Liver (tissue), 9 donors: ENCODE results near the gene STX16. TPM values are rescaled to one million over a fixed set of nuclear protein-coding genes. Genes with fewer than 3 reads are reported as not detected.

Source experiments
- DNase-seq: peaks from one replicate; pipeline ENCODE4 v3.0.0-alpha.2; 2017; ENCODE audit warnings: low spot score
- H3K27ac ChIP-seq, 2 donors: one replicate each; pipeline ENCODE4 v1.7.0; 2013; ENCODE audit warnings: inconsistent platforms in 2 of 2, low read length in 2 of 2, control low read depth in 1 of 2, low read depth in 1 of 2, mild to moderate bottlenecking in 1 of 2
- H3K27me3 ChIP-seq, 4 donors: one replicate each; pipeline versions ENCODE4 v1.6.1 to v1.7.0; 2013; ENCODE audit warnings: low read length in 3 of 4, inconsistent platforms in 1 of 4, mild to moderate bottlenecking in 1 of 4, moderate library complexity in 1 of 4; ENCODE audit not compliant: control insufficient read depth in 4 of 4, insufficient read depth in 4 of 4
- H3K36me3 ChIP-seq, 4 donors: one replicate each; pipeline versions ENCODE4 v1.6.1 to v1.7.0; 2013; ENCODE audit warnings: low read length in 3 of 4, mild to moderate bottlenecking in 3 of 4, low read depth in 1 of 4, moderate library complexity in 1 of 4; ENCODE audit not compliant: control insufficient read depth in 4 of 4, insufficient read depth in 3 of 4
- H3K4me1 ChIP-seq, 4 donors: one replicate each; pipeline versions ENCODE4 v1.6.1 to v1.7.0; 2013; ENCODE audit warnings: low read length in 3 of 4, mild to moderate bottlenecking in 3 of 4, moderate library complexity in 1 of 4; ENCODE audit not compliant: control insufficient read depth in 4 of 4, insufficient read depth in 4 of 4
- H3K4me3 ChIP-seq, 3 donors: one replicate each; pipeline versions ENCODE4 v1.6.1 to v1.7.0; 2013; ENCODE audit warnings: low read length in 3 of 3, control low read depth in 1 of 3, low read depth in 1 of 3, mild to moderate bottlenecking in 1 of 3
- H3K9ac ChIP-seq, 2 donors: one replicate each; pipeline ENCODE4 v1.7.0; 2013; ENCODE audit warnings: low read length in 2 of 2, mild to moderate bottlenecking in 2 of 2, moderate library complexity in 2 of 2, control low read depth in 1 of 2, low read depth in 1 of 2
- H3K9me3 ChIP-seq, 4 donors: one replicate each; pipeline versions ENCODE4 v1.6.1 to v1.7.0; 2013; ENCODE audit warnings: low read length in 3 of 4; ENCODE audit not compliant: control insufficient read depth in 4 of 4
- EGR1 ChIP-seq, 2 donors: IDR thresholded peaks; 2 replicates each; pipeline ENCODE4 v1.6.1; 2016 to 2018; ENCODE audit warnings: antibody characterized with exemption in 2 of 2, low read depth in 2 of 2
- FOXA1 ChIP-seq: IDR thresholded peaks from 2 replicates; pipeline ENCODE4 v1.6.1; 2016; ENCODE audit warnings: antibody characterized with exemption
- FOXA2 ChIP-seq: IDR thresholded peaks from 2 replicates; pipeline ENCODE4 v1.6.1; 2016; ENCODE audit warnings: antibody characterized with exemption
- GABPA ChIP-seq, 2 donors: IDR thresholded peaks in 1 of 2; conservative IDR thresholded peaks in 1 of 2; 2 replicates each; pipeline ENCODE4 v1.6.1; 2016; ENCODE audit warnings: antibody characterized with exemption in 2 of 2, mild to moderate bottlenecking in 1 of 2, moderate library complexity in 1 of 2
- HNF4A ChIP-seq, 2 donors: conservative IDR thresholded peaks; 2 replicates each; pipeline ENCODE4 v1.6.1; 2016; ENCODE audit warnings: antibody characterized with exemption in 2 of 2, mild to moderate bottlenecking in 2 of 2
- HNF4G ChIP-seq: IDR thresholded peaks from 2 replicates; pipeline ENCODE4 v1.6.1; 2016; ENCODE audit warnings: antibody characterized with exemption
- RAD21 ChIP-seq, 2 donors: IDR thresholded peaks; 2 replicates each; pipeline ENCODE4 v1.6.1; 2016; ENCODE audit warnings: antibody characterized with exemption in 2 of 2, mild to moderate bottlenecking in 2 of 2
- WGBS: extraction: QIAGEN DNeasy Blood & Tissue Kit; methylation state at CpG from one replicate; pipeline ENCODE4 v1.1.7; 2013; 5-methylcytosine and 5-hydroxymethylcytosine counted together
- polyA plus RNA-seq, 2 donors: library from polyadenylated mRNA; stranded (reverse) in 1 of 2; unstranded in 1 of 2; fragments of 200-250 nt in 1 of 2; fragments of >200 nt in 1 of 2; fragmentation: Nextera tagmentation in 1 of 2; extraction: Ambion mirVana in 1 of 2; gene quantifications; one replicate each; pipeline versions ENCODE4 v1.2.1 to v1.2.3, GENCODE V29; 2013 to 2015
- total RNA-seq, 2 donors: library from RNA; depleted of rRNA; stranded (reverse); fragments of >200 nt; gene quantifications; one replicate each; pipeline ENCODE4 v1.2.3, GENCODE V29; 2014
- TF ChIP-seq, protein P1 (sequence below): fragments of 150-350 bp; IDR thresholded peaks from 2 replicates; pipeline ENCODE4 v1.5.1; 2017; ENCODE audit warnings: improper control_type of control experiment, low read depth, low read length; ENCODE audit not compliant: missing input control
- TF ChIP-seq, protein P2 (sequence below): IDR thresholded peaks from 2 replicates; pipeline ENCODE4 v1.6.1; 2016; ENCODE audit warnings: antibody characterized with exemption
- TF ChIP-seq, protein P3 (sequence below): IDR thresholded peaks from 2 replicates; pipeline ENCODE4 v1.6.1; 2016; ENCODE audit warnings: antibody characterized with exemption, mild to moderate bottlenecking
- TF ChIP-seq, protein P4 (sequence below): IDR thresholded peaks from 2 replicates; pipeline ENCODE4 v1.6.1; 2016; ENCODE audit warnings: antibody characterized with exemption
- TF ChIP-seq, protein P5 (sequence below): IDR thresholded peaks from 2 replicates; pipeline ENCODE4 v1.6.1; 2016; ENCODE audit warnings: antibody characterized with exemption
- donor health status: healthy.
- donor health status: healthy.
- donor health status: healthy.
- donor health status: healthy.
- donor health status: healthy.

The STX16 gene
- total and polyA plus RNA-seq, 4 donors, result 8.5 to 32.5 (median 16.6) TPM

DNA sequence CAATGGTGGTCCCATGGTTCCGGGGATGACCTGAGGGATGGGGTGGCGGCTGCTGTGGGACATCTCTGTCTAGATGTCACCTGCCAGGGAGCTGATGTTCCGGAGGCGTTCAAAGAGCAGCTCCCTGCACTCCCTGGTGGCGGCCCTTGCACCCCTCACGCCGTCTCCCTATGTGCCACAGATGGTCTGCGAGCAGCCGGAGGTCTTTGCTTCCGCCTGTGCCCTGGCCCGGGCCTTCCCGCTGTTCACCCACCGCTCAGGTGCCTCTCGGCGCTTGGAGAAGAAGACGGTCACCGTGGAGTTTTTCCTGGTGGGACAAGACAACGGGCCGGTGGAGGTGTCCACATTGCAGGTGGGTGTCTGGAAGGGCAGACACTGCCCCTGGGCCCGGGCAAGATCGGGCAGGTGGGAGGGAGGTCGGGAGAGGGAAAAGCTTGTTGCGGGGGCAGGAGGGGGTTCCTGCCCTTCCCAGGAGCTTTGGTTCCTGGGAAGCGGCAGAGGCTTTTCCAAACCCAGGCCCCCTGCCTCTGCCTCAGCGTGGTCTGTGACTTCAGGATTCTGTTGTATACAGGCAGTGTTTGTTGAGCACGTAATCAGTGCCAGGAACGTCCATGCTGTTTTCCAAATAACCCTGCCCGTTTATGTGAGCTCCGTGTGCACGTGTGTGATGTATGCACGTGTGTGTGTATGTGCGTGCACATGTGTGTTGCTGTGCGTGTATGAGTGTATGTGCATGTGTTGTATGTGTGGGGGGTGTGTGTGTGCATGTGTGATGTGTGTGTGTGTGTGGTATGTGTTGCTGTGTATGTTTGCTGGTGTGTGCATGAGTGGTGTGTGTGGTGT, 43.4 kb downstream of the STX16 start:
- H3K9ac ChIP-seq, result no peak overlapping the region
- no peaks in the 10 kb centered on the region for H3K27me3 ChIP-seq
- 97% methylated on average over 33 of the region's 33 CpGs for whole genome bisulfite sequencing
- H3K4me3 ChIP-seq, result no peak overlapping the region
- peaks cover 2 to 34% (median 15%) of the 10 kb centered on the region in 4 donors for H3K36me3 ChIP-seq
- H3K4me1 ChIP-seq, result peaks cover 5 to 17% (median 13%) of the 10 kb centered on the region in 4 donors
- H3K27ac ChIP-seq, result no peak overlapping the region
- TF ChIP-seq, protein P1, sequence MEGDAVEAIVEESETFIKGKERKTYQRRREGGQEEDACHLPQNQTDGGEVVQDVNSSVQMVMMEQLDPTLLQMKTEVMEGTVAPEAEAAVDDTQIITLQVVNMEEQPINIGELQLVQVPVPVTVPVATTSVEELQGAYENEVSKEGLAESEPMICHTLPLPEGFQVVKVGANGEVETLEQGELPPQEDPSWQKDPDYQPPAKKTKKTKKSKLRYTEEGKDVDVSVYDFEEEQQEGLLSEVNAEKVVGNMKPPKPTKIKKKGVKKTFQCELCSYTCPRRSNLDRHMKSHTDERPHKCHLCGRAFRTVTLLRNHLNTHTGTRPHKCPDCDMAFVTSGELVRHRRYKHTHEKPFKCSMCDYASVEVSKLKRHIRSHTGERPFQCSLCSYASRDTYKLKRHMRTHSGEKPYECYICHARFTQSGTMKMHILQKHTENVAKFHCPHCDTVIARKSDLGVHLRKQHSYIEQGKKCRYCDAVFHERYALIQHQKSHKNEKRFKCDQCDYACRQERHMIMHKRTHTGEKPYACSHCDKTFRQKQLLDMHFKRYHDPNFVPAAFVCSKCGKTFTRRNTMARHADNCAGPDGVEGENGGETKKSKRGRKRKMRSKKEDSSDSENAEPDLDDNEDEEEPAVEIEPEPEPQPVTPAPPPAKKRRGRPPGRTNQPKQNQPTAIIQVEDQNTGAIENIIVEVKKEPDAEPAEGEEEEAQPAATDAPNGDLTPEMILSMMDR, result no peak
- TF ChIP-seq FOXA1 (no peak), EGR1 (IDR thresholded peaks at IDR 0.05; ENCODE audit: low read depth in 2 of 2) (no peak)
- TF ChIP-seq, protein P2, sequence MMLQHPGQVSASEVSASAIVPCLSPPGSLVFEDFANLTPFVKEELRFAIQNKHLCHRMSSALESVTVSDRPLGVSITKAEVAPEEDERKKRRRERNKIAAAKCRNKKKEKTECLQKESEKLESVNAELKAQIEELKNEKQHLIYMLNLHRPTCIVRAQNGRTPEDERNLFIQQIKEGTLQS, result no peak
- TF ChIP-seq, protein P3, sequence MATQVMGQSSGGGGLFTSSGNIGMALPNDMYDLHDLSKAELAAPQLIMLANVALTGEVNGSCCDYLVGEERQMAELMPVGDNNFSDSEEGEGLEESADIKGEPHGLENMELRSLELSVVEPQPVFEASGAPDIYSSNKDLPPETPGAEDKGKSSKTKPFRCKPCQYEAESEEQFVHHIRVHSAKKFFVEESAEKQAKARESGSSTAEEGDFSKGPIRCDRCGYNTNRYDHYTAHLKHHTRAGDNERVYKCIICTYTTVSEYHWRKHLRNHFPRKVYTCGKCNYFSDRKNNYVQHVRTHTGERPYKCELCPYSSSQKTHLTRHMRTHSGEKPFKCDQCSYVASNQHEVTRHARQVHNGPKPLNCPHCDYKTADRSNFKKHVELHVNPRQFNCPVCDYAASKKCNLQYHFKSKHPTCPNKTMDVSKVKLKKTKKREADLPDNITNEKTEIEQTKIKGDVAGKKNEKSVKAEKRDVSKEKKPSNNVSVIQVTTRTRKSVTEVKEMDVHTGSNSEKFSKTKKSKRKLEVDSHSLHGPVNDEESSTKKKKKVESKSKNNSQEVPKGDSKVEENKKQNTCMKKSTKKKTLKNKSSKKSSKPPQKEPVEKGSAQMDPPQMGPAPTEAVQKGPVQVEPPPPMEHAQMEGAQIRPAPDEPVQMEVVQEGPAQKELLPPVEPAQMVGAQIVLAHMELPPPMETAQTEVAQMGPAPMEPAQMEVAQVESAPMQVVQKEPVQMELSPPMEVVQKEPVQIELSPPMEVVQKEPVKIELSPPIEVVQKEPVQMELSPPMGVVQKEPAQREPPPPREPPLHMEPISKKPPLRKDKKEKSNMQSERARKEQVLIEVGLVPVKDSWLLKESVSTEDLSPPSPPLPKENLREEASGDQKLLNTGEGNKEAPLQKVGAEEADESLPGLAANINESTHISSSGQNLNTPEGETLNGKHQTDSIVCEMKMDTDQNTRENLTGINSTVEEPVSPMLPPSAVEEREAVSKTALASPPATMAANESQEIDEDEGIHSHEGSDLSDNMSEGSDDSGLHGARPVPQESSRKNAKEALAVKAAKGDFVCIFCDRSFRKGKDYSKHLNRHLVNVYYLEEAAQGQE, result no peak
- DNase-seq, result no peak
- no peaks in the 10 kb centered on the region for H3K9me3 ChIP-seq

DNA sequence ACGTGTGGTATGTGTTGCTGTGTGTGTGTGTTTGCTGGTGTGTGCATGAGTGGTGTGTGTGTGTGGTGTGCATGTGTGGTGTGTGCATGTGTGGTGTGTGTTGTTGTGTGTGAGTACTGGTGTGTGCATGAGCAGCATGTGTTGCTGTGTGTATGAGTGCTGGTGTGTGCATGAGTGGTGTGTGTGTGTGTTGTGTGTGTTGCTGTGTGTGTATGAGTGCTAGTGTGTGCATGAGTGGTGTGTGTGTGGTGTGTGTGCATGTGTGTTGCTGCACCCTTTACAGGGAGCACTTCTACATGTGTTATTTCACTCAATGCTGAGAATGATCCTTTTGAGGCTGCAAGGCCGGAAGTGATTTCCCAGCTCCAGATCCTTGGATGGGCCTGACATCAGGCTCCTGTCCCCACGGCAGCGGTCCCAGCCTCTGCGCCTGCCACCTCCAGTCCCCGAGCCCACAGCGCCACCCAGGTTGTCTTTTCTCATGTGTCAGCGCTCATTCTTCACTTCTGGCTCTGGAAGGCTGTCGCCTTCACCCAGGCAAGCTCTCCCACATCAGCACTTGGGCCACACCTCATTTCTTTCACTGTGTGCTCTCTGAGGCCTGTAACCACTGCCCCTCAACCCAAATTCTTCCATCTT, 44.1 kb downstream of the STX16 start:
- TF ChIP-seq, protein P2, result no peak
- TF ChIP-seq RAD21 (IDR thresholded peaks at IDR 0.05), result no peak
- no peak for TF ChIP-seq FOXA2
- no peak for TF ChIP-seq HNF4G
- Histone ChIP-seq H3K27ac (no peak overlapping the region), H3K27me3 (no peaks in the 10 kb centered on the region), H3K9ac (no peak overlapping the region), H3K4me1 (peaks cover 5 to 17% (median 13%) of the 10 kb centered on the region in 4 donors), H3K36me3 (peaks cover 2 to 41% (median 17%) of the 10 kb centered on the region in 4 donors), H3K4me3 (no peak overlapping the region), H3K9me3 (no peaks in the 10 kb centered on the region)
- WGBS, result 98% methylated on average over 9 of the region's 9 CpGs
- no peak for DNase-seq

DNA sequence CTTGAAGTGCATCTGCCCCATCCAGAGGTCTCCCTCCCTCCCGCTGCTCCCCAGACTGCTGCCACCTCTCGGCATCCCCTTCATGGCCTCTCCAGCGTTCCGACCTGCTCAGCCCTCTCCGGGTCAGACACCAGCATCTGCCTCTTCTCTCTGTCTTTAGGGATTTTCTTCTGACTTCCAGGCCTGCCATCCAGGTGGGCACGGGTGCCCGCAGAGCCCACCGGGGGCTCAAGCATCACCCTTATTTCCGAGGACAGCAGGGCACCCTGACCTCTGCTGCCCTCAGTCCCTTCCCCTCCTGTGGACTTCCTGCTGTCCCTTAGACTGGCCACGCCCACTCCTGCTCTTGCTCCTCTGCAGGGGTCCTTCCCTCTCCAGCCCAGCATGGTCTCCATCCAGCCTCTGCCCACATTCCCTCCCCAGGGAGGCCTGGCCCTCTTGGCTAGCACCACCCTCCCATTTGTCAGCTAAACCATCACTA, 44.9 kb downstream of the STX16 start:
- H3K27me3 ChIP-seq, result no peaks in the 10 kb centered on the region
- H3K9ac ChIP-seq, result no peak overlapping the region
- 92% methylated on average over 10 of the region's 10 CpGs for WGBS
- peaks cover 2 to 47% (median 18%) of the 10 kb centered on the region in 4 donors for H3K36me3 ChIP-seq
- no peak overlapping the region for H3K27ac ChIP-seq
- H3K9me3 ChIP-seq, result no peaks in the 10 kb centered on the region
- TF ChIP-seq FOXA2 (no peak), EGR1 (IDR thresholded peaks at IDR 0.05; ENCODE audit: low read depth in 2 of 2) (no peak), GABPA (IDR thresholded peaks at IDR 0.05 in 1 of 2, conservative IDR thresholded peaks at IDR 0.05 in 1 of 2) (no peak), HNF4A (conservative IDR thresholded peaks at IDR 0.05) (no peak)
- TF ChIP-seq, protein P4, sequence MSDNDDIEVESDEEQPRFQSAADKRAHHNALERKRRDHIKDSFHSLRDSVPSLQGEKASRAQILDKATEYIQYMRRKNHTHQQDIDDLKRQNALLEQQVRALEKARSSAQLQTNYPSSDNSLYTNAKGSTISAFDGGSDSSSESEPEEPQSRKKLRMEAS, result no peak
- TF ChIP-seq, protein P1, result no peak
- TF ChIP-seq, protein P5, sequence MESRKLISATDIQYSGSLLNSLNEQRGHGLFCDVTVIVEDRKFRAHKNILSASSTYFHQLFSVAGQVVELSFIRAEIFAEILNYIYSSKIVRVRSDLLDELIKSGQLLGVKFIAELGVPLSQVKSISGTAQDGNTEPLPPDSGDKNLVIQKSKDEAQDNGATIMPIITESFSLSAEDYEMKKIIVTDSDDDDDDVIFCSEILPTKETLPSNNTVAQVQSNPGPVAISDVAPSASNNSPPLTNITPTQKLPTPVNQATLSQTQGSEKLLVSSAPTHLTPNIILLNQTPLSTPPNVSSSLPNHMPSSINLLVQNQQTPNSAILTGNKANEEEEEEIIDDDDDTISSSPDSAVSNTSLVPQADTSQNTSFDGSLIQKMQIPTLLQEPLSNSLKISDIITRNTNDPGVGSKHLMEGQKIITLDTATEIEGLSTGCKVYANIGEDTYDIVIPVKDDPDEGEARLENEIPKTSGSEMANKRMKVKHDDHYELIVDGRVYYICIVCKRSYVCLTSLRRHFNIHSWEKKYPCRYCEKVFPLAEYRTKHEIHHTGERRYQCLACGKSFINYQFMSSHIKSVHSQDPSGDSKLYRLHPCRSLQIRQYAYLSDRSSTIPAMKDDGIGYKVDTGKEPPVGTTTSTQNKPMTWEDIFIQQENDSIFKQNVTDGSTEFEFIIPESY, result no peak
- H3K4me1 ChIP-seq, result peaks cover 5 to 17% (median 13%) of the 10 kb centered on the region in 4 donors
- no peak for DNase-seq
- no peak overlapping the region for H3K4me3 ChIP-seq
